Activated T-helper 1 cell treated with Interleukin-2 at 50 U/mL for 16 hours (primary cell): ENCODE measurements around the gene OCEL1.
"Not testable (repeated sequence)": the region's sequence is repeated elsewhere in the genome, so short reads cannot be mapped to it uniquely, and the experiment has no call there.

Source experiments
- DNase-seq: peaks from one replicate; pipeline ENCODE4 v3.0.0-alpha.2; 2020; ENCODE audit warnings: low read depth

The OCEL1 gene

DNA sequence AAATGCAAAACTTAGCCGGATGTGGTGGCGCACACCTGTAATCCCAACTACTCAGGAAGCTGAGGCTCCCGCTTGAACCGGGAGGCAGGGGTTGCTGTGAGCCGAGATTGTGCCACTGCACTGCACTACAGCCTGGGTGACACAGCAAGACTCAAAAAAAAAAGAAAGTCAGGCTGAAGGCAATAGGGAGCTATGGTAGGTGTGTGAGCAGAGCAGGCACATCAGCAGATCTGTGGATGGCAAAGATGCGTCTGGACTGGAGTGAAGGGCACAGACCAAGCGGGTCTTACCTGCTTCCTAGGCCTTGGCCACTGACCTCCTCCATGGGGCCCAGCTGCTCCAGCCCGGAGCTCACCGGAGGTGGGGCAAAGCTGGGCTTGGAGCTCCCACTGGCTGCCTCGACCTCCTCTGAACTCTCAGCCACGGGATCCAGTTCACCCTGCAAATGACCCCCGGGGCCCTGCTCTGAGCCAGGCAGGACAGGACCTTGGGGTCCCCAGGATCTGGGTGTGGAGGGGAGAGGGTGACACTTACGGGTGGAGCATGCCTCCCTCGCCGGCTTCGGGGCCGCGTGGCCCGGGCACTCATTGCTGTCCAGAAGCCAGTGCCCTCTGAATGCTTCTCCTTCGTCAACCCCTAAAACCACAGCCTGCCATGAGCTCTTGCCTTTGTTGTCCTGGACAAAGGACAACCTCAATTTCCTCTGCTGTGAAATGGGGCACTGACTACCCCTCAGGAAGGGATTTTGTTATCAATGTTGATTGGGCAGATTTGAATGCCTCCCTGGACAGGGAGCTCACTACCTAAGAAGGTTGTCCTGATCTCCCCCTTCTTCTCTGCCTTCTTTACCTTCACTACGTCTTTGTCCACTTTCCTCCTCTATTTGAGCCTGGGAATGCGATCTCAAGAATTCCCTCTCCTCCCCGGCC lies 38.0 kb downstream of the OCEL1 start:
- no peak for DNase-seq

GRCh38 chr19:17264641-17264979 lies 38.6 kb downstream of the OCEL1 start, which contains the start of gene USHBP1:
Gene USHBP1 (minus strand): TSS chr19:17264745. CDS start chr19:17264299, 446 bp downstream.
- no peak for DNase-seq

- no peak for DNase-seq
These were observed 40.0 kb downstream of the OCEL1 start for GRCh38 chr19:17266026-17266425.

- DNase-seq: no peak
These were observed 40.6 kb downstream of the OCEL1 start for GRCh38 chr19:17266589-17266974.

GRCh38 chr19:17266975-17267788 lies 41.2 kb downstream of the OCEL1 start, which contains the start of gene BABAM1:
Gene BABAM1 (plus strand): TSS chr19:17267443. CDS start chr19:17268807, 1,364 bp downstream.
- DNase-seq: peak; percentile 87

DNA sequence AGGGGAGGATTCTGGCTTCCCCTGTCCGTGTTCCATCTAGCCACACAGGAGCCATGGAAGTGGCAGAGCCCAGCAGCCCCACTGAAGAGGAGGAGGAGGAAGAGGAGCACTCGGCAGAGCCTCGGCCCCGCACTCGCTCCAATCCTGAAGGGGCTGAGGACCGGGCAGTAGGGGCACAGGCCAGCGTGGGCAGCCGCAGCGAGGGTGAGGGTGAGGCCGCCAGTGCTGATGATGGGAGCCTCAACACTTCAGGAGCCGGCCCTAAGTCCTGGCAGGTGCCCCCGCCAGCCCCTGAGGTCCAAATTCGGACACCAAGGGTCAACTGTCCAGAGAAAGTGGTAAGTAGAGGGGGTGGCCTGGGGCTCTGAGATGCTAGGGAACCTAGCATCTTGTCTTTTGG lies 42.7 kb downstream of the OCEL1 start:
- DNase-seq: no peak

GRCh38 chr19:17274892-17275291 lies 48.9 kb downstream of the OCEL1 start:
- not testable (repeated sequence) for DNase-seq

DNA sequence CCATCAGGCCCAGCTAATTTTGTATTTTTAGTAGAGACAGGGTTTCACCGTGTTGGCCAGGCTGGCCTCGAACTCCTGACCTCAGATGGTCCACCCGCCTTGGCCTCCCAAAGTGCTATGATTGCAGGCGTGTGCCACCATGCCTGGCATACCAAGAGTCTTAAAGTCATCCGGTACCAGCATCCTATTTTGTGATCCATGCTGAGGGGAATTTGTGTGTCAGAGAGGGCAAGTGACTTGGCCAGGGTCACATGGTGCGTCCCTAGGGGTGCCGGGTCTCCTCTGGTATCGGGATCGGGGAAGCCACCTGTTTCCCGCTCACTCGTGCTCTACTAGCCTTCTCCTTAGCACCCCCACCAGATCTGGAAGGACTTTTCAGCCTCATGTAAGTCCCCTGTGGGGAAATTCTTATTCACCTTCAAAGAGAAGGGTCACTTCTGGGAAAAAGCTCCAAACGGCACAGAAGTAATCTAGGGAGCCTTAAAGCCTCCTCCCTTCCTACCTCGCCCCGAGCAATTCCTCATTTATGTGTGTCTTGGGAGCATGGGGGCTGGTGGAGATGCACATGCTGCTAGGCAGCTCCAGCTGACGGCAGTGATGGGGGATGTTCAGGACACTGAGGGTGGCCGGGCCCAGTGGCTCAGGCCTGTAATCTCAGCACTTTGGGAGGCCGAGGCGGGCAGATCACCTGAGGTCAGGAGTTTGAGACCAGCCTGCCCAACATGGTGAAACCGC lies 49.6 kb downstream of the OCEL1 start:
- DNase-seq: no peak
